ENCODE measurements around the gene PACRG. TPM values are rescaled to one million over a fixed set of nuclear protein-coding genes. Genes with fewer than 3 reads are reported as not detected.

The PACRG gene
- total and polyA plus RNA-seq, 2 of the 4 experiments (the other 2 are of a cell fraction) = not detected

GRCh38 chr6:162721404-162721687 lies 6.4 kb upstream of the PACRG start:
- Histone ChIP-seq H2AFZ (replicated peaks; ENCODE audit: low read length, poor library complexity) (no peak overlapping the region), H4K8ac (ENCODE audit: low read depth in 2 of 2, low read length in 2 of 2) (no peak overlapping the region), H3K79me1 (ENCODE audit: low read depth in 1 of 2, low read length in 2 of 2) (no peaks in the 10 kb centered on the region), H3K4ac (ENCODE audit: low read depth, low read length) (no peak overlapping the region), H4K20me1 (ENCODE audit: insufficient read depth, low read length) (no peaks in the 10 kb centered on the region), H3K18ac (ENCODE audit: low read depth, low read length) (no peak overlapping the region), H3K4me1 (ENCODE audit: control insufficient read depth, insufficient read depth, low read length) (no peaks in the 10 kb centered on the region), H3K23ac (ENCODE audit: low read depth, low read length) (no peak overlapping the region), H2AK9ac (replicated peaks; ENCODE audit: low read depth, low read length, poor library complexity) (no peak overlapping the region), H2BK5ac (ENCODE audit: low read depth, low read length, poor library complexity, severe bottlenecking) (no peak overlapping the region), H2BK20ac (ENCODE audit: low read depth, low read length) (no peak overlapping the region), H3K9me1 (ENCODE audit: insufficient read depth, low read length) (no peaks in the 10 kb centered on the region), H3K9ac (ENCODE audit: low read depth, low read length) (no peak overlapping the region), H2AK5ac (ENCODE audit: low read depth, low read length) (no peak overlapping the region), H3K27me3 (ENCODE audit: control insufficient read depth, insufficient read depth, low read length) (no peaks in the 10 kb centered on the region), H3K36me3 (ENCODE audit: control insufficient read depth, insufficient read depth, low read length) (no peaks in the 10 kb centered on the region), H3K27ac (ENCODE audit: insufficient read depth, low read length) (no peak overlapping the region), H3K56ac (ENCODE audit: extremely low read depth, insufficient read depth, low read length) (no peak overlapping the region), H3K4me3 (ENCODE audit: insufficient read depth, low read depth, low read length) (no peak overlapping the region), H4K91ac (ENCODE audit: insufficient read depth, low read depth, low read length) (no peak overlapping the region), H2BK15ac (ENCODE audit: low read depth, low read length) (no peak overlapping the region), H4K5ac (ENCODE audit: low read depth, low read length) (no peak overlapping the region), H3K9me3 (ENCODE audit: control insufficient read depth, insufficient read depth, low read length) (no peaks in the 10 kb centered on the region), H3K4me2 (ENCODE audit: low read depth, low read length) (no peak overlapping the region), H2BK120ac (ENCODE audit: low read depth, low read length) (no peak overlapping the region), H3K14ac (replicated peaks; ENCODE audit: low read depth, low read length) (no peak overlapping the region)
- 80% methylated on average over 1 of the region's 2 CpGs; no CpG with 5 or more reads in 1 of the 2 experiments for WGBS, 2 experiments (ENCODE audit: extremely low coverage in 2 of 2, insufficient read length in 1 of 2)
- intact Hi-C loops (cut with micrococcal nuclease) = no loop called here
- TF ChIP-seq CEBPB (IDR thresholded peaks at IDR 0.05; ENCODE audit: low read depth, low read length) (no peak), FOS (IDR thresholded peaks at IDR 0.05; ENCODE audit: low read depth, low read length) (no peak), RCOR1 (IDR thresholded peaks at IDR 0.05; ENCODE audit: insufficient replicate concordance, low read length) (no peak), RAD21 (IDR thresholded peaks at IDR 0.05; ENCODE audit: low read length) (no peak), NFE2L2 (IDR thresholded peaks at IDR 0.05; ENCODE audit: low read depth, low read length) (no peak), USF2 (IDR thresholded peaks at IDR 0.05; ENCODE audit: low read depth, low read length) (no peak), CHD1 (IDR thresholded peaks at IDR 0.05; ENCODE audit: low read depth, low read length) (no peak), MXI1 (IDR thresholded peaks at IDR 0.05; ENCODE audit: borderline replicate concordance, low read depth, low read length) (no peak), SMC3 (IDR thresholded peaks at IDR 0.05; ENCODE audit: low read depth, low read length) (no peak), MAZ (IDR thresholded peaks at IDR 0.05; ENCODE audit: borderline replicate concordance, low read depth, low read length) (no peak), POLR2A (IDR thresholded peaks at IDR 0.05; ENCODE audit: low read depth, low read length) (no peak), RFX5 (IDR thresholded peaks at IDR 0.05; ENCODE audit: low read depth, low read length) (no peak), MAFK (IDR thresholded peaks at IDR 0.05; ENCODE audit: low read depth, low read length) (no peak), BHLHE40 (IDR thresholded peaks at IDR 0.05; ENCODE audit: low read depth, low read length) (no peak)
- TF ChIP-seq, protein P1, sequence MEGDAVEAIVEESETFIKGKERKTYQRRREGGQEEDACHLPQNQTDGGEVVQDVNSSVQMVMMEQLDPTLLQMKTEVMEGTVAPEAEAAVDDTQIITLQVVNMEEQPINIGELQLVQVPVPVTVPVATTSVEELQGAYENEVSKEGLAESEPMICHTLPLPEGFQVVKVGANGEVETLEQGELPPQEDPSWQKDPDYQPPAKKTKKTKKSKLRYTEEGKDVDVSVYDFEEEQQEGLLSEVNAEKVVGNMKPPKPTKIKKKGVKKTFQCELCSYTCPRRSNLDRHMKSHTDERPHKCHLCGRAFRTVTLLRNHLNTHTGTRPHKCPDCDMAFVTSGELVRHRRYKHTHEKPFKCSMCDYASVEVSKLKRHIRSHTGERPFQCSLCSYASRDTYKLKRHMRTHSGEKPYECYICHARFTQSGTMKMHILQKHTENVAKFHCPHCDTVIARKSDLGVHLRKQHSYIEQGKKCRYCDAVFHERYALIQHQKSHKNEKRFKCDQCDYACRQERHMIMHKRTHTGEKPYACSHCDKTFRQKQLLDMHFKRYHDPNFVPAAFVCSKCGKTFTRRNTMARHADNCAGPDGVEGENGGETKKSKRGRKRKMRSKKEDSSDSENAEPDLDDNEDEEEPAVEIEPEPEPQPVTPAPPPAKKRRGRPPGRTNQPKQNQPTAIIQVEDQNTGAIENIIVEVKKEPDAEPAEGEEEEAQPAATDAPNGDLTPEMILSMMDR (conservative IDR thresholded peaks at IDR 0.05; ENCODE audit: low read depth, low read length) = no peak
- TF ChIP-seq, protein P2, sequence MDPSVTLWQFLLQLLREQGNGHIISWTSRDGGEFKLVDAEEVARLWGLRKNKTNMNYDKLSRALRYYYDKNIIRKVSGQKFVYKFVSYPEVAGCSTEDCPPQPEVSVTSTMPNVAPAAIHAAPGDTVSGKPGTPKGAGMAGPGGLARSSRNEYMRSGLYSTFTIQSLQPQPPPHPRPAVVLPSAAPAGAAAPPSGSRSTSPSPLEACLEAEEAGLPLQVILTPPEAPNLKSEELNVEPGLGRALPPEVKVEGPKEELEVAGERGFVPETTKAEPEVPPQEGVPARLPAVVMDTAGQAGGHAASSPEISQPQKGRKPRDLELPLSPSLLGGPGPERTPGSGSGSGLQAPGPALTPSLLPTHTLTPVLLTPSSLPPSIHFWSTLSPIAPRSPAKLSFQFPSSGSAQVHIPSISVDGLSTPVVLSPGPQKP (IDR thresholded peaks at IDR 0.05; ENCODE audit: borderline replicate concordance, low read depth, low read length) = no peak
- ATAC-seq (ENCODE audit: low read depth) (no peak), DNase-seq (no peak)
- in situ Hi-C loops (cut with MboI; ENCODE audit: low sequenced_read_pairs) = no loop called here
- no TSS peak for BruUV-seq (replicated peaks)
- ChIA-PET CTCF (no interaction called here), POLR2A (ENCODE audit: unreplicated experiment) (no interaction called here)
- dilution Hi-C loops (cut with HindIII; ENCODE audit: low sequenced_read_pairs, unreplicated experiment) = no loop called here
